MM.1S (cell line): Measurements from ENCODE around the gene CDC42EP5.

Experiments
- DNase-seq: peaks from one replicate; pipeline ENCODE4 v3.0.0-alpha.2; 2015
- H2AFZ ChIP-seq: fragments of 300-600 bp; sonication (generic); 2 replicates; pipeline ENCODE4 v1.6.0; 2016; ENCODE audit warnings: antibody characterized with exemption, low read length
- H3F3A ChIP-seq: fragments of 300-600 bp; sonication (generic); 2 replicates; pipeline ENCODE4 v1.6.1; 2016; ENCODE audit warnings: mild to moderate bottlenecking, antibody characterized with exemption, low read length, moderate library complexity, mixed read lengths; ENCODE audit not compliant: insufficient read depth
- H3K27ac ChIP-seq: fragments of 300-600 bp; sonication (generic); 2 replicates; pipeline ENCODE4 v1.5.1; 2016; ENCODE audit warnings: mild to moderate bottlenecking, low read length
- H3K27me3 ChIP-seq: fragments of 300-600 bp; sonication (generic); replicated peaks from 2 replicates; pipeline ENCODE4 v1.6.0; 2016; ENCODE audit warnings: low read length; ENCODE audit not compliant: insufficient read depth
- H3K36me3 ChIP-seq: fragments of 300-600 bp; sonication (generic); replicated peaks from 2 replicates; pipeline ENCODE4 v1.6.1; 2016; ENCODE audit warnings: mild to moderate bottlenecking, low read length, mixed read lengths; ENCODE audit not compliant: insufficient read depth
- H3K4me1 ChIP-seq: fragments of 300-600 bp; sonication (generic); 2 replicates; pipeline ENCODE4 v1.6.1; 2016; ENCODE audit warnings: low read length, mixed read lengths
- H3K4me2 ChIP-seq: fragments of 300-600 bp; sonication (generic); 2 replicates; pipeline ENCODE4 v1.6.0; 2016; ENCODE audit warnings: low read depth, low read length
- H3K4me3 ChIP-seq: fragments of 300-600 bp; sonication (generic); 2 replicates; pipeline ENCODE4 v1.5.1; 2016; ENCODE audit warnings: low read length, mixed read lengths
- H3K79me2 ChIP-seq: fragments of 300-600 bp; sonication (generic); 2 replicates; pipeline ENCODE4 v1.6.1; 2016; ENCODE audit warnings: mixed run types, low read length, mixed read lengths
- H3K9ac ChIP-seq: fragments of 300-600 bp; sonication (generic); 2 replicates; pipeline ENCODE4 v1.6.1; 2016; ENCODE audit warnings: low read length, mixed read lengths
- H3K9me2 ChIP-seq: fragments of 300-600 bp; sonication (generic); replicated peaks from 2 replicates; pipeline ENCODE4 v1.6.1; 2016; ENCODE audit warnings: mild to moderate bottlenecking, low read length, mixed read lengths; ENCODE audit not compliant: insufficient read depth
- H3K9me3 ChIP-seq: fragments of 300-600 bp; sonication (generic); replicated peaks from 2 replicates; pipeline ENCODE4 v1.6.1; 2016; ENCODE audit warnings: mild to moderate bottlenecking, low read length, mixed read lengths; ENCODE audit not compliant: insufficient read depth
- H4K20me1 ChIP-seq: fragments of 300-600 bp; sonication (generic); 2 replicates; pipeline ENCODE4 v1.6.1; 2016; ENCODE audit warnings: mild to moderate bottlenecking, low read length, moderate library complexity, mixed read lengths; ENCODE audit not compliant: insufficient read depth
- EZH2 ChIP-seq: fragments of 300-600 bp; sonication (generic); optimal IDR thresholded peaks from 2 replicates; pipeline ENCODE3; 2017; ENCODE audit warnings: low read depth, mild to moderate bottlenecking, antibody characterized with exemption, low read length, mixed read lengths
- EZH2phosphoT487 ChIP-seq: fragments of 300-600 bp; sonication (generic); IDR thresholded peaks from 2 replicates; pipeline ENCODE4 v1.6.1; 2018; ENCODE audit warnings: antibody characterized with exemption, low read length
- TF ChIP-seq, protein P1 (sequence below): fragments of 300-600 bp; sonication (generic); IDR thresholded peaks from 2 replicates; pipeline ENCODE4 v1.5.1; 2016; ENCODE audit warnings: antibody characterized with exemption, low read length, mixed read lengths

Gene CDC42EP5

DNA sequence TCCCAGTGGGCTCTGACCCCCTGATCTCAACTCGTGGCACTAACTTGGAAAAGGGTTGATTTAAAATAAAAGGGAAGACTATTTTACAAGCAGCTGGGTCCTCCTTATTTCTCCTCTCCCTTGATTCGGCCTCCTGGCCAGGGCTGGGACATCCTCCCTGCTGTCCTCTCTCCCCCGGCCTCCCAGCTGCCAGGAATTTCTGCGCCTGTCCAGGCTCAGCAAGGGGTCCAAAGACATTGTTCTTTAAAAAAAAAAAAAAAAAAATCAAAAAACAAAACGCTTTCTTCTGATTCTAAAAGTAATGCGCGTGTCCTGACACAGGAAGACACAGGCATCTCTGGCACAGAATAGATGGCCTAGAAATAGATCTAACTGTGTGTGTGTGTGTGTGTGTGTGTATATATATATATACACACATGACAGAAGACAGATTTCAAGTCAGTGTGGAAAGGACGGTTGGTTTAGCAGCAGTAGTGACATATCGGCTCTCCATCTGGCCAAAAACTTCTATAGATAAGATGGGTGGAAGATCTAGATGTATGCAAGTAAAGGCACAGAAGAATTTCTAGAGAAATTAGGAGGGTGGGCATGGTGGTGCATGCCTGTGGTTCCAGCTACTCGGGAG lies 36.4 kb downstream of the CDC42EP5 start:
- no peaks in the 10 kb centered on the region for H3K4me1 ChIP-seq
- H3K9ac ChIP-seq = no peak overlapping the region
- H3K9me3 ChIP-seq = no peaks in the 10 kb centered on the region
- H4K20me1 ChIP-seq = no peaks in the 10 kb centered on the region
- TF ChIP-seq EZH2 (no peak), EZH2phosphoT487 (no peak)
- TF ChIP-seq, protein P1, sequence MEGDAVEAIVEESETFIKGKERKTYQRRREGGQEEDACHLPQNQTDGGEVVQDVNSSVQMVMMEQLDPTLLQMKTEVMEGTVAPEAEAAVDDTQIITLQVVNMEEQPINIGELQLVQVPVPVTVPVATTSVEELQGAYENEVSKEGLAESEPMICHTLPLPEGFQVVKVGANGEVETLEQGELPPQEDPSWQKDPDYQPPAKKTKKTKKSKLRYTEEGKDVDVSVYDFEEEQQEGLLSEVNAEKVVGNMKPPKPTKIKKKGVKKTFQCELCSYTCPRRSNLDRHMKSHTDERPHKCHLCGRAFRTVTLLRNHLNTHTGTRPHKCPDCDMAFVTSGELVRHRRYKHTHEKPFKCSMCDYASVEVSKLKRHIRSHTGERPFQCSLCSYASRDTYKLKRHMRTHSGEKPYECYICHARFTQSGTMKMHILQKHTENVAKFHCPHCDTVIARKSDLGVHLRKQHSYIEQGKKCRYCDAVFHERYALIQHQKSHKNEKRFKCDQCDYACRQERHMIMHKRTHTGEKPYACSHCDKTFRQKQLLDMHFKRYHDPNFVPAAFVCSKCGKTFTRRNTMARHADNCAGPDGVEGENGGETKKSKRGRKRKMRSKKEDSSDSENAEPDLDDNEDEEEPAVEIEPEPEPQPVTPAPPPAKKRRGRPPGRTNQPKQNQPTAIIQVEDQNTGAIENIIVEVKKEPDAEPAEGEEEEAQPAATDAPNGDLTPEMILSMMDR = no peak
- no peaks in the 10 kb centered on the region for H3F3A ChIP-seq
- no peak overlapping the region for H3K4me2 ChIP-seq
- H3K79me2 ChIP-seq = no peaks in the 10 kb centered on the region
- H3K4me3 ChIP-seq = no peak overlapping the region
- no peak overlapping the region for H3K27ac ChIP-seq
- H3K36me3 ChIP-seq = no peaks in the 10 kb centered on the region
- DNase-seq = no peak
- 0 out of 2 replicates have a peak, but pooled peaks cover under 1% of the 10 kb centered on the region for H3K27me3 ChIP-seq
- no peak overlapping the region for H2AFZ ChIP-seq
- H3K9me2 ChIP-seq = no peaks in the 10 kb centered on the region

DNA sequence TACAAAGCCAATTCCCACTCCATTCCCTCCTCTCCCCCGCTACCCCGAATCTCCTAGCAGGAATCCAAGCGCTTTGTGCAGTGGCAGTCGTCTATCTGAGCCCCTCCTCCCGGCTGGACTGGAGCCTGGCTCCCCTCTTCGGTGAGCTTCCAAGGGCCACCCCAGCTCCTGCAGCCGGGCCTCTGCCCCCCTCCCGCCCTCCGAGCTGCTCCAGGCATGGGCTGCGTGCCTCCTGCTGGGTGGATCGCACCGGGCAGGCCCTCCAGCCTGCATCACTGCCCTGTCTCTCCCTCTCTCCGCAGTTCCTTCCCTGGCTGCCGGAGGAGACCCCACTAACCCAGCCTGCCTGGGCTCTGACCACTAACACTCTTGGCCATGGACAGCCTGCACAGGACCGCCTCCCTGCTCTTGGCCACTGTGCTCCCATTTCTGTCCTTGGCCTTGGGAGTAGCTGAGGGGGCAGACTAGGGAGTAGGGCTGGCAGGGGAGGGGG lies 37.0 kb downstream of the CDC42EP5 start:
- H3F3A ChIP-seq = no peaks in the 10 kb centered on the region
- no peaks in the 10 kb centered on the region for H3K79me2 ChIP-seq
- TF ChIP-seq, protein P1 = no peak
- no peak for TF ChIP-seq EZH2
- TF ChIP-seq EZH2phosphoT487 = no peak
- no peaks in the 10 kb centered on the region for H3K36me3 ChIP-seq
- H3K4me3 ChIP-seq = no peak overlapping the region
- no peaks in the 10 kb centered on the region for H3K4me1 ChIP-seq
- no peak overlapping the region for H3K4me2 ChIP-seq
- no peak overlapping the region for H3K9ac ChIP-seq
- no peaks in the 10 kb centered on the region for H4K20me1 ChIP-seq
- DNase-seq = no peak
- peaks cover 4% of the 10 kb centered on the region; the same call in 1 of the 2 replicates for H3K27me3 ChIP-seq
- no peak overlapping the region for H2AFZ ChIP-seq
- H3K27ac ChIP-seq = no peak overlapping the region
- no peaks in the 10 kb centered on the region for H3K9me2 ChIP-seq
- H3K9me3 ChIP-seq = no peaks in the 10 kb centered on the region

DNA sequence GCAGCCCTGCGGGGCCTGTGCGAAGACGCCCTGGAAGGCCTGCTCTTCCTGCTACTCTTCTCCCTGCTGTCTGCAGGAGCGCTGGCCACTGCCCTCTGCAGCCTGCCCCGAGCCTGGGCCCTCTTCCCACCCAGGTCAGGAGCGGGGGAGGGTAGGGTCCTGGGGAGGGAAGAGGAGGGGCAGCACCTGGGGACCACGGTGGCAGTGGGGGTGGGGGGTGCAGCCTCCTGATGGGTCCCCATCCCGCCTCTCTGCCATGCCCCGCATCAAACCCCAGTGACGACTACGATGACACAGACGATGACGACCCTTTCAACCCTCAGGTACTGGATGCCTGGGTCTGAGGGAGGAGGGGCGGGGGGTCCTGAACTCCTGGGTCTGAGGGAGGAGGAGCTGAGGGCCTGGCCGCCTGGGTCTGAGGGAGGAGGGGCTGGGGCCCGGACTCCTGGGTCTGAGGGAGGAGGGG lies 37.5 kb downstream of the CDC42EP5 start:
- Histone ChIP-seq H3K4me3 (no peak overlapping the region), H3K9ac (no peak overlapping the region), H3K4me2 (no peak overlapping the region), H3F3A (no peaks in the 10 kb centered on the region), H4K20me1 (no peaks in the 10 kb centered on the region), H3K4me1 (no peaks in the 10 kb centered on the region), H2AFZ (no peak overlapping the region), H3K9me2 (no peaks in the 10 kb centered on the region), H3K36me3 (no peaks in the 10 kb centered on the region), H3K79me2 (no peaks in the 10 kb centered on the region), H3K27me3 (peaks cover 4% of the 10 kb centered on the region; the same call in 1 of the 2 replicates), H3K9me3 (no peaks in the 10 kb centered on the region), H3K27ac (no peak overlapping the region)
- DNase-seq = no peak
- TF ChIP-seq EZH2phosphoT487 (no peak), EZH2 (no peak)
- TF ChIP-seq, protein P1 = no peak
